Measurements from ENCODE around the gene MPG. TPM values are rescaled to one million over a fixed set of nuclear protein-coding genes. Genes with fewer than 3 reads are reported as not detected.

The MPG gene
- total RNA-seq, 1 experiment from 2014 or later = 32.6 TPM

DNA sequence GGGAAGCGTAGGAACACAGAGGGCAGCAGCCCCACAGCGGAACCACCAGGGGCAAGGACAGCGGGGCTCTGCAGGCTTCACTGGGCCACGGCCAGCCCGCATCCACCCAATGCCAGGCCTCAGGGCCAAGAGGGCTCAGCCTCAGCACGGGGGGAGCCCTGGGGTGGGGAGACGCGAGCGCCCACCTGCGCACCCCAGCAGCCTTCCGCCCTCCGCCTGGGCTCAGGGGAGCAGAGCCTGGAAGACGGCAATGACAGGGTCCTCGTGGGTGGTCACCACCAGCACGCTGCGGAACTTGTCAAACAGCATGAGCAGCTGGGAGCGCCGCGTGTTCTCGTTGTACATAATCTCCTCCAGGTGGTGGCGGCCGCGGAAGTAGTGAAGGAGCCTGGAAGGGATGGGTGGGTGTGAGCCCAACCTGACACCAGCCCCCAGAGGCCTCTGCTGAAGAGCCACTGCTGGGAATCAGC is 8.5 kb downstream of the MPG start:
- ChIA-PET POLR2A (no interaction called here), CTCF (no interaction called here), RAD21 (ENCODE audit: low non-redundant PET in 1 of 2, low total read pairs in 2 of 2, uncharacterized antibody in 2 of 2, unreplicated experiment in 2 of 2) (no interaction called here)
- no peak overlapping the region for H3K4me2 ChIP-seq (ENCODE audit: low read length)
- no peak overlapping the region for H3K27ac ChIP-seq (ENCODE audit: low read depth, low read length)
- ATAC-seq (no peak), DNase-seq (ENCODE audit: low read depth, low spot score) (no peak)
- no peaks in the 10 kb centered on the region for H3K27me3 ChIP-seq (ENCODE audit: insufficient read depth, low read length)
- H3K9ac ChIP-seq (ENCODE audit: low read length) = no peak overlapping the region
- no peak for TF ChIP-seq ZFX (IDR thresholded peaks at IDR 0.05)
- no peak for TF ChIP-seq POLR2AphosphoS5 (IDR thresholded peaks at IDR 0.05; ENCODE audit: low read depth, low read length)
- TF ChIP-seq EGR1 (IDR thresholded peaks at IDR 0.05; ENCODE audit: low read depth) = no peak
- TF ChIP-seq RAD21 (IDR thresholded peaks at IDR 0.05; ENCODE audit: low read depth) = no peak
- H3K9me3 ChIP-seq (ENCODE audit: control insufficient read depth in 1 of 2, insufficient read depth in 1 of 2, low read depth in 1 of 2, low read length in 2 of 2) = no peaks in the 10 kb centered on the region
- BruUV-seq (replicated peaks) = no TSS peak
- no peaks in the 10 kb centered on the region for H3K9me2 ChIP-seq (ENCODE audit: insufficient read depth)
- H3K4me1 ChIP-seq (ENCODE audit: control insufficient read depth in 1 of 2, insufficient read depth in 2 of 2, low read length in 2 of 2) = no peaks in the 10 kb centered on the region
- no peaks in the 10 kb centered on the region for H4K20me1 ChIP-seq (ENCODE audit: insufficient read depth)
- no peaks in the 10 kb centered on the region for H3K79me2 ChIP-seq (ENCODE audit: insufficient read depth, low read length)
- H3K36me3 ChIP-seq (ENCODE audit: control insufficient read depth in 1 of 2, insufficient read depth in 2 of 2, low read length in 2 of 2) = no peaks in the 10 kb centered on the region
- H3K4me3 ChIP-seq (replicated peaks in 1 of 2; ENCODE audit: low read depth in 1 of 2, low read length in 2 of 2) = no peak overlapping the region
- intact Hi-C loops (cut with micrococcal nuclease) = no loop called here
- H2AFZ ChIP-seq (ENCODE audit: low read depth, low read length, poor library complexity, severe bottlenecking) = no peak overlapping the region

DNA sequence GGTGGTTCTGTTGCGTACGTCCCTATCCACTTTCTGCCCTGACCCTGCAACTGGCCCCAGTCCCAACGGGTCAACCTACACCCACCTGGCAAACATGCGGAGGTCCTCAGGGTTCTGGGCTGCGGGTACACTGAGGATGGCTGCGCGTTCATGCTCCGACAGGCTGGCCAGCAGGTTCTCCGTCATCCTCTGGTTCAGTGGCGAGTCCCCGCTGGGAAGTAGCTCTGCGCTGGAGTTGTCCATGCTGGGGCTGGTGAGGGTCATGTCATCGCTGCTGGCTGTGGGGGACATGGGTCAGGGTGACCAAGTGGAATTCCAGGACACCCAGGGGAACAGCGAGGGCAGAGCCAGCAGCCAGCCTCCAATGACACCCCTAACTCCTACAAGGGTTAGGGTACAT is 10.6 kb downstream of the MPG start:
- DNase-seq (ENCODE audit: low read depth, low spot score) (no peak), ATAC-seq (no peak)
- ChIA-PET CTCF (no interaction called here), POLR2A (no interaction called here), RAD21 (ENCODE audit: low non-redundant PET in 1 of 2, low total read pairs in 2 of 2, uncharacterized antibody in 2 of 2, unreplicated experiment in 2 of 2) (no interaction called here)
- H3K4me1 ChIP-seq (ENCODE audit: control insufficient read depth in 1 of 2, insufficient read depth in 2 of 2, low read length in 2 of 2) = no peaks in the 10 kb centered on the region
- H3K9me2 ChIP-seq (ENCODE audit: insufficient read depth) = no peaks in the 10 kb centered on the region
- H4K20me1 ChIP-seq (ENCODE audit: insufficient read depth) = no peaks in the 10 kb centered on the region
- no peak overlapping the region for H2AFZ ChIP-seq (ENCODE audit: low read depth, low read length, poor library complexity, severe bottlenecking)
- intact Hi-C loops (cut with micrococcal nuclease) = no loop called here
- no peaks in the 10 kb centered on the region for H3K9me3 ChIP-seq (ENCODE audit: control insufficient read depth in 1 of 2, insufficient read depth in 1 of 2, low read depth in 1 of 2, low read length in 2 of 2)
- H3K27me3 ChIP-seq (ENCODE audit: insufficient read depth, low read length) = no peaks in the 10 kb centered on the region
- H3K4me2 ChIP-seq (ENCODE audit: low read length) = no peak overlapping the region
- no peak overlapping the region for H3K9ac ChIP-seq (ENCODE audit: low read length)
- BruUV-seq (replicated peaks) = no TSS peak
- H3K4me3 ChIP-seq (replicated peaks in 1 of 2; ENCODE audit: low read depth in 1 of 2, low read length in 2 of 2) = no peak overlapping the region
- H3K79me2 ChIP-seq (ENCODE audit: insufficient read depth, low read length) = no peaks in the 10 kb centered on the region
- H3K27ac ChIP-seq (ENCODE audit: low read depth, low read length) = no peak overlapping the region
- H3K36me3 ChIP-seq (ENCODE audit: control insufficient read depth in 1 of 2, insufficient read depth in 2 of 2, low read length in 2 of 2) = no peaks in the 10 kb centered on the region
- TF ChIP-seq, protein P1, sequence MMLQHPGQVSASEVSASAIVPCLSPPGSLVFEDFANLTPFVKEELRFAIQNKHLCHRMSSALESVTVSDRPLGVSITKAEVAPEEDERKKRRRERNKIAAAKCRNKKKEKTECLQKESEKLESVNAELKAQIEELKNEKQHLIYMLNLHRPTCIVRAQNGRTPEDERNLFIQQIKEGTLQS (IDR thresholded peaks at IDR 0.05) = no peak
- TF ChIP-seq ELF1 (IDR thresholded peaks at IDR 0.05; ENCODE audit: borderline replicate concordance, low read depth) = no peak
- TF ChIP-seq POLR2AphosphoS5 (IDR thresholded peaks at IDR 0.05; ENCODE audit: low read depth, low read length) = no peak
- TF ChIP-seq ZNF274 (IDR thresholded peaks at IDR 0.05; ENCODE audit: low read depth, low read length) = no peak
- no peak for TF ChIP-seq POLR2A (IDR thresholded peaks at IDR 0.05; ENCODE audit: borderline replicate concordance, extremely low read depth, insufficient read depth, insufficient read length)
- TF ChIP-seq JUND (IDR thresholded peaks at IDR 0.05) = no peak
- no peak for TF ChIP-seq SIN3A (IDR thresholded peaks at IDR 0.05; ENCODE audit: low read depth)
- TF ChIP-seq, protein P2, sequence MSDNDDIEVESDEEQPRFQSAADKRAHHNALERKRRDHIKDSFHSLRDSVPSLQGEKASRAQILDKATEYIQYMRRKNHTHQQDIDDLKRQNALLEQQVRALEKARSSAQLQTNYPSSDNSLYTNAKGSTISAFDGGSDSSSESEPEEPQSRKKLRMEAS (IDR thresholded peaks at IDR 0.05) = no peak
- no peak for TF ChIP-seq CBX3 (IDR thresholded peaks at IDR 0.05; ENCODE audit: low read depth)
- TF ChIP-seq TCF7L2 (IDR thresholded peaks at IDR 0.05; ENCODE audit: borderline replicate concordance, extremely low read depth, insufficient read depth, insufficient read length) = no peak
- TF ChIP-seq CEBPB (IDR thresholded peaks at IDR 0.05; ENCODE audit: low read depth) = no peak
- no peak for TF ChIP-seq EZH2phosphoT487 (IDR thresholded peaks at IDR 0.05; ENCODE audit: borderline replicate concordance)
- TF ChIP-seq YY1 (IDR thresholded peaks at IDR 0.05; ENCODE audit: extremely low read depth, insufficient replicate concordance, low read depth, low read length) = no peak
- TF ChIP-seq CTCF (IDR thresholded peaks at IDR 0.05 in 2 of 3, conservative IDR thresholded peaks at IDR 0.05 in 1 of 3; ENCODE audit: borderline replicate concordance in 1 of 3, insufficient read depth in 1 of 3, low read depth in 2 of 3, low read length in 2 of 3) = no peak
- no peak for TF ChIP-seq SRF (IDR thresholded peaks at IDR 0.05; ENCODE audit: low read depth)
- no peak for TF ChIP-seq FOSL1 (IDR thresholded peaks at IDR 0.05; ENCODE audit: low read depth)
- no peak for TF ChIP-seq SP1 (IDR thresholded peaks at IDR 0.05; ENCODE audit: low read depth)
- TF ChIP-seq RAD21 (IDR thresholded peaks at IDR 0.05; ENCODE audit: low read depth) = no peak
- TF ChIP-seq EGR1 (IDR thresholded peaks at IDR 0.05; ENCODE audit: low read depth) = no peak
